ENCODE results near the gene MYBPC1.

Gene MYBPC1

GRCh38 chr12:101597164-101597563, 2.4 kb downstream of the MYBPC1 start:
- DNase-seq (ENCODE audit: insufficient read length, low spot score) = no peak
- no peak for FAIRE-seq
- no peak for TF ChIP-seq CTCF (IDR thresholded peaks at IDR 0.05; ENCODE audit: insufficient read depth, missing control alignments)

- no peak for FAIRE-seq
- DNase-seq (ENCODE audit: insufficient read length, low spot score) = no peak
- TF ChIP-seq CTCF (IDR thresholded peaks at IDR 0.05; ENCODE audit: insufficient read depth, missing control alignments) = no peak
Observed at GRCh38 chr12:101598483-101598882, 3.7 kb downstream of the MYBPC1 start.

- FAIRE-seq (no peak), DNase-seq (ENCODE audit: insufficient read length, low spot score) (no peak)
- no peak for TF ChIP-seq CTCF (IDR thresholded peaks at IDR 0.05; ENCODE audit: insufficient read depth, missing control alignments)
Observed at GRCh38 chr12:101599311-101599710, 4.5 kb downstream of the MYBPC1 start.

GRCh38 chr12:101599771-101600484, 5.2 kb downstream of the MYBPC1 start:
- TF ChIP-seq CTCF (IDR thresholded peaks at IDR 0.05; ENCODE audit: insufficient read depth, missing control alignments) = no peak
- no peak for DNase-seq (ENCODE audit: insufficient read length, low spot score)
- no peak for FAIRE-seq

GRCh38 chr12:101604132-101604531, 9.4 kb downstream of the MYBPC1 start:
- FAIRE-seq (no peak), DNase-seq (ENCODE audit: insufficient read length, low spot score) (no peak)
- TF ChIP-seq CTCF (IDR thresholded peaks at IDR 0.05; ENCODE audit: insufficient read depth, missing control alignments) = no peak

GRCh38 chr12:101607894-101608293, 13.1 kb downstream of the MYBPC1 start:
- DNase-seq (ENCODE audit: insufficient read length, low spot score) (no peak), FAIRE-seq (no peak)
- no peak for TF ChIP-seq CTCF (IDR thresholded peaks at IDR 0.05; ENCODE audit: insufficient read depth, missing control alignments)

GRCh38 chr12:101608301-101609133, 13.7 kb downstream of the MYBPC1 start:
- no peak for TF ChIP-seq CTCF (IDR thresholded peaks at IDR 0.05; ENCODE audit: insufficient read depth, missing control alignments)
- FAIRE-seq (no peak), DNase-seq (ENCODE audit: insufficient read length, low spot score) (no peak)

Measured in D721Med (cell line).